Activated CD8-positive, alpha-beta memory T cell treated with anti-CD3 and anti-CD28 coated beads for 1 hour (primary cell): ENCODE data around the gene ACY1.
"Not testable (repeated sequence)": the region's sequence is repeated elsewhere in the genome, so short reads cannot be mapped to it uniquely, and the experiment has no call there.

ENCODE experiments used
- DNase-seq, 2 donors: peaks; one replicate each; pipeline ENCODE4 v3.0.0-alpha.2; 2020; ENCODE audit warnings: low read depth in 1 of 2; ENCODE audit errors: extremely low read depth in 1 of 2

Gene ACY1

GRCh38 chr3:52023860-52024764, 40.8 kb downstream of the ACY1 start:
- no peak for DNase-seq

GRCh38 chr3:52024765-52025452, 41.6 kb downstream of the ACY1 start:
- no peak for DNase-seq

- DNase-seq = no peak
These were observed 42.1 kb downstream of the ACY1 start for GRCh38 chr3:52025453-52025852.

GRCh38 chr3:52026041-52026440, 42.7 kb downstream of the ACY1 start:
- no peak for DNase-seq

GRCh38 chr3:52028572-52028971, 45.2 kb downstream of the ACY1 start:
- DNase-seq = no peak

GRCh38 chr3:52029053-52029452, 45.7 kb downstream of the ACY1 start:
- DNase-seq = no peak

- no peak for DNase-seq
These were observed 46.2 kb downstream of the ACY1 start for GRCh38 chr3:52029535-52029934.

- DNase-seq = no peak
These were observed 47.5 kb downstream of the ACY1 start for GRCh38 chr3:52030714-52031310.

- DNase-seq = no peak
These were observed 48.6 kb downstream of the ACY1 start for GRCh38 chr3:52031896-52032295.

GRCh38 chr3:52032702-52033408, 49.5 kb downstream of the ACY1 start:
- no peak for DNase-seq

- not testable (repeated sequence) for DNase-seq
These were observed 50.4 kb downstream of the ACY1 start for GRCh38 chr3:52033748-52034147.

GRCh38 chr3:52034212-52034611, 50.9 kb downstream of the ACY1 start:
- DNase-seq = no peak

- no peak for DNase-seq
These were observed 51.3 kb downstream of the ACY1 start for GRCh38 chr3:52034651-52035050.

- DNase-seq = no peak
These were observed 52.9 kb downstream of the ACY1 start for GRCh38 chr3:52036222-52036694.

- DNase-seq = no peak
These were observed 53.5 kb downstream of the ACY1 start for GRCh38 chr3:52036829-52037228.

- no peak for DNase-seq
These were observed 54.0 kb downstream of the ACY1 start for GRCh38 chr3:52037291-52037690.

- DNase-seq = no peak
These were observed 54.9 kb downstream of the ACY1 start for GRCh38 chr3:52038227-52038626.
